ENCODE results near the gene CES2.
"Not testable (repeated sequence)": the region's sequence is repeated elsewhere in the genome, so short reads cannot be mapped to it uniquely, and the experiment has no call there.

The CES2 gene

GRCh38 chr16:66964049-66964448, 28.7 kb downstream of the CES2 start:
- Mint-ChIP-seq H3K27me3 (peaks cover 8% of the 10 kb centered on the region), H3K4me3 (no peak overlapping the region), H3K4me1 (peaks cover 18% of the 10 kb centered on the region), H3K9me3 (no peaks in the 10 kb centered on the region), H3K27ac (no peak overlapping the region)
- ATAC-seq: no peak
- no peak for DNase-seq

DNA sequence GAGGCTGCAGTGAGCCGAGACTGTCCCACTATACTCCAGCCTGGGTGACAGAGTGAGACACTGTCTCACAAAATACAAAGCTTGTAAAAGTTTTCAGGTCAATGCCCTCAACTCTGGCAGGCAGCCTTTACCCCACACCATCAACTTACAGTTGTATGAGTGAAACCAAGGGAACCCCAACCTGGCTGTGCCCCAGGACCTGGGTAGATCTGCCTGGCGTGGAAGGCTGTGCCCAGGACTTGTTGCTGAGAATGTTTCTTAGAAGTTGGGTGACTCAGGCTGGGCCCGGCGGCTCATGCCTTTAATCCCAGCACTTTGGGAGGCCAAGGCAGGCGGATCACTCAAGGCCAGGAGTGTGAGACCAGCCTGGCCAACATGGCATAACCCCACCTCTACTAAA, 33.5 kb downstream of the CES2 start:
- no peak for DNase-seq
- Mint-ChIP-seq H3K27ac (no peak overlapping the region), H3K4me3 (no peak overlapping the region), H3K27me3 (peaks cover 8% of the 10 kb centered on the region), H3K9me3 (no peaks in the 10 kb centered on the region), H3K4me1 (peaks cover 8% of the 10 kb centered on the region)
- ATAC-seq: no peak

DNA sequence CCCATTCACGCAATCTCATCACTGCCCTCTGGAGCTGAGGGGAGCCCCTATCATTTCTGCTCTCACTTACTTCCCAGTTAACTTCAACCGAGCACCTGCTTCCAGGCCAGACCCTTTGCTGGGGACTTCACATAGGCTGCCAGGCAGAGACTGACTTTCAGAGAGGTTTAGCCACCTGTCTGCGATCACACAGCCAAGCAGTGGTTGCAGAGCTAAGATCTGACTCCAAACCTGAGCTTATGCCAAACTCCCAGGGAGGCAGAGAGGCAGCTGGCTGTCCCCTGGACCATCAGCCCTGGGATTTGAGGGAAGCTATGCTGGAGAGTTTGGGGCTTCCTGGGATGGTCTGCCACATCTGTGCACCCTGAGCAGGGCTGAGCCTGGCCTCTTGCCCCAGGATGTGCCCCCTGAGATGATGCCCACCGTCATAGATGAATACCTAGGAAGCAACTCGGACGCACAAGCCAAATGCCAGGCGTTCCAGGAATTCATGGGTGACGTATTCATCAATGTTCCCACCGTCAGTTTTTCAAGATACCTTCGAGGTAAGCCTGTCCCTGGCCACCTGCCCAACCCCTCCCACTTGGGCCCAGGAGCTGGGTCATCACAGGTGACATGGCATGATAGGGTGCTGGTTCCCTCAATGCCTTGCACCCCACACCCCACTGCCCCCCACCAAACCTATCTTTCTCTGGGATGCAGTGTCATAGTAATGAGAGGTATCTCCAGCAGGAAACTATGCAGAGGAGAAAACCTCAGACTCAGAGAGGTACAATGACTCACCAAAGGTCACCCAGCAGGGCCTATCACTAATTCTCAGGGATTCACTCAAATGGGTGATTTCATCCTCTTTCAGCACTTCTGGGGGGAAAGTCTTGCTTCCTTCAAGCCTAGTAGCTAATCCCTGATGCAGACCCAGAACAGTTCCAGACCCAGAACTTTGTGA, 35.7 kb downstream of the CES2 start:
- no peak overlapping the region for H3K27ac Mint-ChIP-seq
- no peaks in the 10 kb centered on the region for H3K9me3 Mint-ChIP-seq
- H3K27me3 Mint-ChIP-seq: peaks cover 11% of the 10 kb centered on the region
- DNase-seq (no peak), ATAC-seq (peak; percentile 58)
- peaks cover 25% of the 10 kb centered on the region for H3K4me1 Mint-ChIP-seq
- no peak overlapping the region for H3K4me3 Mint-ChIP-seq

DNA sequence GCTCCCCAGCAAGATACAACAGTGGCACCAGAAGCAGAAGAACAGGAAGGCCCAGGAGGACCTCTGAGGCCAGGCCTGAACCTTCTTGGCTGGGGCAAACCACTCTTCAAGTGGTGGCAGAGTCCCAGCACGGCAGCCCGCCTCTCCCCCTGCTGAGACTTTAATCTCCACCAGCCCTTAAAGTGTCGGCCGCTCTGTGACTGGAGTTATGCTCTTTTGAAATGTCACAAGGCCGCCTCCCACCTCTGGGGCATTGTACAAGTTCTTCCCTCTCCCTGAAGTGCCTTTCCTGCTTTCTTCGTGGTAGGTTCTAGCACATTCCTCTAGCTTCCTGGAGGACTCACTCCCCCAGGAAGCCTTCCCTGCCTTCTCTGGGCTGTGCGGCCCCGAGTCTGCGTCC, 37.7 kb downstream of the CES2 start:
- no peaks in the 10 kb centered on the region for H3K9me3 Mint-ChIP-seq
- no peak overlapping the region for H3K4me3 Mint-ChIP-seq
- peaks cover 20% of the 10 kb centered on the region for H3K27me3 Mint-ChIP-seq
- no peak for ATAC-seq
- H3K4me1 Mint-ChIP-seq: peaks cover 42% of the 10 kb centered on the region
- no peak for DNase-seq
- no peak overlapping the region for H3K27ac Mint-ChIP-seq

DNA sequence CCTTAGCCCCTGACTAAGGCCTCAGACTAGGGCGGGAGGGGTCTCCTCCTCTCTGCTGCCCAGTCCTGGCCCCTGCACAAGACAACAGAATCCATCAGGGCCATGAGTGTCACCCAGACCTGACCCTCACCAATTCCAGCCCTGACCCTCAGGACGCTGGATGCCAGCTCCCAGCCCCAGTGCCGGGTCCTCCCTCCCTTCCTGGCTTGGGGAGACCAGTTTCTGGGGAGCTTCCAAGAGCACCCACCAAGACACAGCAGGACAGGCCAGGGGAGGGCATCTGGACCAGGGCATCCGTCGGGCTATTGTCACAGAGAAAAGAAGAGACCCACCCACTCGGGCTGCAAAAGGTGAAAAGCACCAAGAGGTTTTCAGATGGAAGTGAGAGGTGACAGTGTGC, 38.4 kb downstream of the CES2 start:
- H3K4me3 Mint-ChIP-seq: no peak overlapping the region
- peaks cover 20% of the 10 kb centered on the region for H3K27me3 Mint-ChIP-seq
- ATAC-seq (no peak), DNase-seq (no peak)
- H3K4me1 Mint-ChIP-seq: peaks cover 50% of the 10 kb centered on the region
- H3K9me3 Mint-ChIP-seq: no peaks in the 10 kb centered on the region
- no peak overlapping the region for H3K27ac Mint-ChIP-seq

- Mint-ChIP-seq H3K27me3 (peaks cover 20% of the 10 kb centered on the region), H3K4me3 (peak overlapping the region; percentile 73 to 79), H3K4me1 (peaks cover 56% of the 10 kb centered on the region)
- not testable (repeated sequence) for DNase-seq, ATAC-seq, H3K27ac Mint-ChIP-seq, H3K9me3 Mint-ChIP-seq
Measured at GRCh38 chr16:66974156-66974931, 39.0 kb downstream of the CES2 start.

GRCh38 chr16:66974932-66975246, 39.6 kb downstream of the CES2 start:
- Mint-ChIP-seq H3K4me3 (peak overlapping the region; percentile 73 to 79), H3K27me3 (peaks cover 20% of the 10 kb centered on the region), H3K4me1 (peaks cover 60% of the 10 kb centered on the region), H3K27ac (peak overlapping the region; percentile 57 to 82)
- DNase-seq: peak; percentile 46 to 51
- not testable (repeated sequence) for ATAC-seq, H3K9me3 Mint-ChIP-seq

DNA sequence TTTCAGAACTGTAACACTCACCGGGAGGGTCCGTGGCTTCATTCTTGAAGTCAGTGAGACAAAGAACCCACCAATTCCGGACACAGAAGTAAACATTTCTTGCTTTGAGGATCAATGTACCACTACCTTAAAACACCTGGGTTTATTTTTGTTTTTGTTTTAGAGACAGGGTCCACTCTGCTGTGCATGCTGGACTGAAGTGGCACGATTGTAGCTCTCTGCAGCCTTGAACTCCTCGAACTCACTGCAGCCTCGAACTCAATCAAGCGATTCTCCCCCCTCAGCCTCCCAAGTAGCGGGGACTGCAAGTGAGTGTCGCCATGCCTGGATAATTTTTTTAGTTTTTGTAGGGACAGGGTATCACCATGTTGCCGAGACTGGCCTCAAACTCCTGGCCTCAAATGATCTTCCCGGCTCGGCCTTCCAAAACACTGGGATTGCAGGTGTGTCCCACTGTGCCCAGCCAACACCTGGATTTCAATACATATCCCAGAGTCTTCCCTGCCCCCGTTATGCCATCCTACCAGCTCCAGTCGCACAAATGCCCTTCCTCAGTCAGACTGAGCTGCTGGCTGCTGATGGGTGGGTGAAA, 40.1 kb downstream of the CES2 start:
- no peak for DNase-seq
- Mint-ChIP-seq H3K27ac (peak overlapping the region; percentile 57 to 82), H3K9me3 (no peaks in the 10 kb centered on the region), H3K4me1 (peaks cover 63% of the 10 kb centered on the region), H3K27me3 (peaks cover 20% of the 10 kb centered on the region), H3K4me3 (peak overlapping the region; percentile 73 to 79)
- ATAC-seq: no peak

- Mint-ChIP-seq H3K9me3 (no peaks in the 10 kb centered on the region), H3K27me3 (peaks cover 20% of the 10 kb centered on the region), H3K27ac (peak overlapping the region in 1 of 2 donors; percentile 19), H3K4me1 (peaks cover 76% of the 10 kb centered on the region), H3K4me3 (peak overlapping the region in 1 of 2 donors; percentile 29)
- ATAC-seq: no peak
- no peak for DNase-seq
Measured at GRCh38 chr16:66976746-66977145, 41.4 kb downstream of the CES2 start.

DNA sequence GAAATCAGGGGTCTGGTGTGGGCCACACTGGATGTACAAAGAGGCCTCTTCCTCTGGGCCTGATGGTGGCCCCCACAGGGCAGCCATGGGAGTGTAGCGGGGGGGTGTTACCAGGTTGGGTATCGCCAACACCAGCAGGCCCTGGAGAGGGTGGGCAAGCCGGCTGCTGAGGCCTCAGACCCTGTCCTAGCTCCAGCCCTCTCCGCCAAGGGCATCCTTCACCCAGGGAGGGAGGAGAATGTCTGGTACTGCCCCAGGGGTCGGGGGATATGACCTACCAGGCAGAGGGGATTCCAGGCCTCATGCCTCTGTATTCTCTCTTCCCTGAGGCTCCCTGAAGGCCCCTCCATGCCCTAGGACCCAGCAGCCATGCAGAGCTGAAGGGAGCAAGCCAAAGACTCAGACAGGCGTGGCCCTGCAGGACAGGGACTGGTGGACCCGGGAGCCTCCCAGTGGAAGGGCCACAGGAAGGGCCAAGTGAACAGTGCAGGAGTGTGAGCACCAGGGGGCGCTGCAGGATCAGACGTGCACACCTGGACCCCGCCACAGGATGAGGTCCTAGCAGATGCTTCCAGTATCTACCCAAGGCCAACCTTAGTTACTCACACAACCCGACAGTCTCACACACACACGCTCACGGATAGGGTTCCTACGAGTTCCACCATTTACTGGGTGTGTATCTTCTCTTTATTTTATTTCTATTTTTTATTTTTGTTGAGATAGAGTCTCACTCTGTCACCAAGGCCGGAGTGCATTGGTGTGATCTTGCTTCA, 42.2 kb downstream of the CES2 start:
- no peak overlapping the region for H3K27ac Mint-ChIP-seq
- ATAC-seq (peak; percentile 98), DNase-seq (peak; percentile 86 to 88)
- peaks cover 83% of the 10 kb centered on the region for H3K4me1 Mint-ChIP-seq
- peaks cover 20% of the 10 kb centered on the region for H3K27me3 Mint-ChIP-seq
- H3K4me3 Mint-ChIP-seq: peak overlapping the region in 1 of 2 donors; percentile 70
- H3K9me3 Mint-ChIP-seq: no peaks in the 10 kb centered on the region

GRCh38 chr16:66979011-66979717, 43.8 kb downstream of the CES2 start:
- Mint-ChIP-seq H3K27me3 (peaks cover 20% of the 10 kb centered on the region), H3K4me1 (peaks cover 87% of the 10 kb centered on the region), H3K27ac (no peak overlapping the region), H3K4me3 (no peak overlapping the region), H3K9me3 (no peaks in the 10 kb centered on the region)
- ATAC-seq (no peak), DNase-seq (no peak)

- H3K4me1 Mint-ChIP-seq: peaks cover 86% of the 10 kb centered on the region
- no peaks in the 10 kb centered on the region for H3K27me3 Mint-ChIP-seq
- ATAC-seq (no peak), DNase-seq (no peak)
- H3K27ac Mint-ChIP-seq: no peak overlapping the region
- H3K9me3 Mint-ChIP-seq: no peaks in the 10 kb centered on the region
- H3K4me3 Mint-ChIP-seq: no peak overlapping the region
Measured at GRCh38 chr16:66983033-66983432, 47.7 kb downstream of the CES2 start.

DNA sequence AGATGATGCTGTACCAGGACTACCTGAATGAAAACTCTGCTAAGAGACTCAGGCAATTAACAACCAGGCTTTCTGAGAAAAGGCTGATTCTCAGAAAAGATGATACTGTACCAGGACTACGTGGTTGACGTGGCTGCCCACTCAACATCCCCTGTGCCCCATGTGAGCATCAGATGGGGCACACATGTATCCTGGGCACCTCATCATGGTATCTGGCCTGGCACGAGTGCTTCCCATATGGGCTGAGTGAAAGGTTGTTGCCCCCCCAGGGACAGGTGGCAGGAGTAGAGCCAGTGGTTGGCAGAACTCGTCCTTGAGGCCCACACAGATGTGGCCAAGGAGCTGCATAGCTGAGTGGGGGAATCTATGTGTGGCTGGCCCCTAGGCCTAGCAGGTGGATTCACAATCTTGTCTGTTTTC, 49.6 kb downstream of the CES2 start:
- Mint-ChIP-seq H3K4me3 (peak overlapping the region; percentile 62 to 70), H3K4me1 (peaks cover 80% of the 10 kb centered on the region), H3K9me3 (no peaks in the 10 kb centered on the region), H3K27me3 (no peaks in the 10 kb centered on the region), H3K27ac (peak overlapping the region; percentile 96 to 99)
- ATAC-seq (peak; percentile 95), DNase-seq (peak; percentile 71 to 83)

- peaks cover 66% of the 10 kb centered on the region for H3K4me1 Mint-ChIP-seq
- no peaks in the 10 kb centered on the region for H3K9me3 Mint-ChIP-seq
- H3K27me3 Mint-ChIP-seq: no peaks in the 10 kb centered on the region
- no peak overlapping the region for H3K4me3 Mint-ChIP-seq
- no peak for DNase-seq
- H3K27ac Mint-ChIP-seq: no peak overlapping the region
- no peak for ATAC-seq
Measured at GRCh38 chr16:66986559-66986958, 51.2 kb downstream of the CES2 start.
